Fibroblast of mammary gland (primary cell): ENCODE results near the gene STARD8.

Experiments used
- DNase-seq: peaks from one replicate; pipeline ENCODE4 v3.0.0-alpha.2; 2010; ENCODE audit warnings: low read depth
- H3K4me3 ChIP-seq: 2 replicates; pipeline ENCODE4 v1.5.1; 2011; ENCODE audit warnings: low read depth, mild to moderate bottlenecking, low read length, moderate library complexity; ENCODE audit not compliant: control insufficient read depth
- CTCF ChIP-seq: conservative IDR thresholded peaks from 2 replicates; pipeline ENCODE4 v1.5.1; 2011; ENCODE audit warnings: low read depth, low read length, inconsistent platforms; ENCODE audit not compliant: control insufficient read depth, insufficient read depth

STARD8 gene

GRCh38 chrX:68671221-68671620 lies 23.8 kb downstream of the STARD8 start:
- no peak for DNase-seq
- no peak overlapping the region for H3K4me3 ChIP-seq
- TF ChIP-seq CTCF, result no peak

GRCh38 chrX:68672581-68673318 lies 25.3 kb downstream of the STARD8 start:
- TF ChIP-seq CTCF, result no peak
- no peak overlapping the region for H3K4me3 ChIP-seq
- no peak for DNase-seq

GRCh38 chrX:68675571-68675970 lies 28.1 kb downstream of the STARD8 start:
- no peak overlapping the region for H3K4me3 ChIP-seq
- no peak for TF ChIP-seq CTCF
- no peak for DNase-seq

GRCh38 chrX:68676335-68676734 lies 28.9 kb downstream of the STARD8 start:
- DNase-seq, result no peak
- H3K4me3 ChIP-seq, result no peak overlapping the region
- no peak for TF ChIP-seq CTCF

- no peak overlapping the region for H3K4me3 ChIP-seq
- no peak for TF ChIP-seq CTCF
- DNase-seq, result no peak
These were observed 30.5 kb downstream of the STARD8 start for GRCh38 chrX:68677998-68678397.

DNA sequence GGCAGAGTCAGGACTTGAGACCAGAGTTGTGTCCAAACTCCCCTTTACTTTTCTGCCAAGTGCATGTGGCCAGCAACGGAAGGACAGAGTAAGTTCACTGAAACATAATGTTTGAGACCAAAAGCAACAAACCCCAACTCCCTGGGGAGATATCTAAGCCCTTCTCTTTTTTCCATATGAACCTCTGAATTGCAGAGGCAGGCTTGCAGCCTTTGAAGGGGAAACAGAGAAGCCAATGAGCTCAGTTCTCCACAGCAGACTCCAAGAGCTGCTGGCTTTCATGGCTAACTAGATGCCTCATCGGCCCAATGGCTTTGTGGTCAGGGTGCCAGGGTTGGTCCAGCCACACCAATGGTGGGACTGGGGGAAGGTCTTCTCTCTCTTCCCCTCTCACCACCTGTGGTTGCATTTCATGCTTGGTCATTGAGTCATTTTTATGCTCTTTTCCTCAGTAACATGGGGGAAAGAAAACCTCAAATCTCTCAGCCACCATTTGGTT lies 34.0 kb downstream of the STARD8 start:
- no peak for TF ChIP-seq CTCF
- H3K4me3 ChIP-seq, result no peak overlapping the region
- DNase-seq, result peak; percentile 87
